ENCODE measurements around the gene NEDD9. TPM values are rescaled to one million over a fixed set of nuclear protein-coding genes. Genes with fewer than 3 reads are reported as not detected.

The NEDD9 gene
- total and polyA plus RNA-seq, 2 of the 13 experiments (the other 11 are each of a cell fraction or from before 2014, with no cell fraction given), result 27.1 to 389 TPM

- peak; percentile 17; the same call in 1 of the 2 replicates for TF ChIP-seq ARID4A (CRISPR knock-in tag; IDR thresholded peaks at IDR 0.05; ENCODE audit: borderline replicate concordance)
Observed at GRCh38 chr6:11207199-11207968, 25.1 kb downstream of the NEDD9 start (continued).

GRCh38 chr6:11206576-11206975, 25.9 kb downstream of the NEDD9 start:
- BruUV-seq (replicated peaks), result TSS peak; percentile 1
- ATAC-seq (no peak), FAIRE-seq (no peak), DNase-seq (ENCODE audit: low spot score) (no peak)
- Histone ChIP-seq H3K4me2 (ENCODE audit: low read depth, low read length) (no peak overlapping the region), H2AFZ (ENCODE audit: low read length) (no peak overlapping the region), H3K9ac (ENCODE audit: insufficient read depth, low read depth, low read length) (peak overlapping the region; percentile 61), H3K27me3 (ENCODE audit: control insufficient read depth in 1 of 2, insufficient read depth in 2 of 2, low read length in 2 of 2) (no peaks in the 10 kb centered on the region), H3K4me3 (replicated peaks in 1 of 3; ENCODE audit: insufficient read depth in 1 of 3, low read depth in 2 of 3, low read length in 3 of 3) (no peak overlapping the region), H3K27ac (ENCODE audit: extremely low read length, insufficient read depth, low read length) (peak overlapping the region; percentile 68), H3K9me3 (ENCODE audit: low read length) (no peaks in the 10 kb centered on the region), H3K4me1 (ENCODE audit: insufficient read depth, low read length) (peaks cover 100% of the 10 kb centered on the region), H4K20me1 (ENCODE audit: insufficient read depth, low read length) (peaks cover 92% of the 10 kb centered on the region), H3K79me2 (ENCODE audit: insufficient read depth, low read length) (peaks cover 97% of the 10 kb centered on the region), H3K36me3 (replicated peaks in 1 of 2; ENCODE audit: control insufficient read depth in 1 of 2, insufficient read depth in 2 of 2, low read length in 2 of 2) (peaks cover 33 to 87% of the 10 kb centered on the region in 2 experiments)
- CTCF ChIA-PET (ENCODE audit: low intra/inter-chr PET ratio, low total read pairs), result no interaction called here
- intact Hi-C loops (cut with micrococcal nuclease; ENCODE audit: unreplicated experiment) (no loop called here), in situ Hi-C loops (cut with HindIII; ENCODE audit: extremely low pct_ligation_motif_present, low pct_unique_long_range_greater_than_20kb) (no loop called here)
- 75% methylated on average over 3 of the region's 3 CpGs for WGBS (ENCODE audit: low lambda C conversion rate)
- POLR2A ChIA-PET, result interaction anchor here (0.7 to 2.9 kb wide), 11 partner anchors 11 to 227 kb away, joined by 3 to 39 read pairs (median 4); partner anchors contain the start of genes NEDD9 and SMIM13
- TF ChIP-seq SP5 (CRISPR knock-in tag; IDR thresholded peaks at IDR 0.05; ENCODE audit: borderline replicate concordance, low read depth) (no peak), ETV6 (CRISPR knock-in tag; conservative IDR thresholded peaks at IDR 0.05) (no peak), CBFB (CRISPR knock-in tag; IDR thresholded peaks at IDR 0.05) (no peak), IRF2 (CRISPR knock-in tag; IDR thresholded peaks at IDR 0.05) (no peak), TCF7L2 (IDR thresholded peaks at IDR 0.05; ENCODE audit: low read depth, low read length) (no peak), NFKBIZ (CRISPR knock-in tag; IDR thresholded peaks at IDR 0.05) (no peak), ZNF773 (CRISPR knock-in tag; IDR thresholded peaks at IDR 0.05; ENCODE audit: borderline replicate concordance) (no peak), ZNF251 (CRISPR knock-in tag; IDR thresholded peaks at IDR 0.05) (no peak), NR3C1 (CRISPR knock-in tag; IDR thresholded peaks at IDR 0.05) (no peak), FIP1L1 (IDR thresholded peaks at IDR 0.05; ENCODE audit: borderline replicate concordance, insufficient read depth, low read depth, low read length) (no peak), SP4 (CRISPR knock-in tag; IDR thresholded peaks at IDR 0.05) (no peak), NCOA1 (CRISPR knock-in tag; IDR thresholded peaks at IDR 0.05) (no peak), KLF16 (CRISPR knock-in tag; IDR thresholded peaks at IDR 0.05) (no peak), ZNF652 (CRISPR knock-in tag; IDR thresholded peaks at IDR 0.05; ENCODE audit: borderline replicate concordance, low read depth) (no peak), EZH2 (conservative IDR thresholded peaks at IDR 0.05; ENCODE audit: low read depth, low read length) (no peak), ZNF777 (CRISPR knock-in tag; IDR thresholded peaks at IDR 0.05) (no peak), FOXO4 (CRISPR knock-in tag; conservative IDR thresholded peaks at IDR 0.05) (no peak), ZNF552 (CRISPR knock-in tag; IDR thresholded peaks at IDR 0.05; ENCODE audit: borderline replicate concordance) (no peak)

Data from HepG2 (cell line).